Activated naive CD4-positive, alpha-beta T cell treated with anti-CD3 and anti-CD28 coated beads, Interleukin-2, amount 50 U/mL, for 24 hours (primary cell): ENCODE data around the gene ANKRD33B.

Experiments used
- H3K27ac Mint-ChIP-seq: one replicate; pipeline ENCODE4 v1.8.0; 2021; ENCODE audit warnings: mild to moderate bottlenecking, mixed read lengths
- H3K27me3 Mint-ChIP-seq: one replicate; pipeline ENCODE4 v1.8.0; 2021; ENCODE audit warnings: mixed read lengths
- H3K36me3 Mint-ChIP-seq: one replicate; pipeline ENCODE4 v1.8.0; 2021; ENCODE audit warnings: mixed read lengths
- H3K4me1 Mint-ChIP-seq: one replicate; pipeline ENCODE4 v1.8.0; 2021; ENCODE audit warnings: mixed read lengths
- H3K4me3 Mint-ChIP-seq: one replicate; pipeline ENCODE4 v1.8.0; 2021; ENCODE audit warnings: mild to moderate bottlenecking, mixed read lengths
- H3K9me3 Mint-ChIP-seq: one replicate; pipeline ENCODE4 v1.8.0; 2021; ENCODE audit warnings: mixed read lengths

ANKRD33B gene

GRCh38 chr5:10578293-10578665, 14.4 kb downstream of the ANKRD33B start:
- no peaks in the 10 kb centered on the region for H3K27me3 Mint-ChIP-seq
- H3K9me3 Mint-ChIP-seq = no peaks in the 10 kb centered on the region
- H3K4me1 Mint-ChIP-seq = peaks cover 29% of the 10 kb centered on the region
- H3K36me3 Mint-ChIP-seq = peaks cover 2% of the 10 kb centered on the region
- H3K4me3 Mint-ChIP-seq = no peak overlapping the region
- H3K27ac Mint-ChIP-seq = no peak overlapping the region

GRCh38 chr5:10578869-10579268, 15.0 kb downstream of the ANKRD33B start:
- no peak overlapping the region for H3K4me3 Mint-ChIP-seq
- H3K27me3 Mint-ChIP-seq = peaks cover 3% of the 10 kb centered on the region
- peaks cover 3% of the 10 kb centered on the region for H3K36me3 Mint-ChIP-seq
- no peaks in the 10 kb centered on the region for H3K9me3 Mint-ChIP-seq
- peaks cover 32% of the 10 kb centered on the region for H3K4me1 Mint-ChIP-seq
- H3K27ac Mint-ChIP-seq = no peak overlapping the region

GRCh38 chr5:10579536-10580521, 16.0 kb downstream of the ANKRD33B start:
- H3K4me3 Mint-ChIP-seq = no peak overlapping the region
- peaks cover 5% of the 10 kb centered on the region for H3K27me3 Mint-ChIP-seq
- peaks cover 5% of the 10 kb centered on the region for H3K36me3 Mint-ChIP-seq

GRCh38 chr5:10580531-10581423, 16.9 kb downstream of the ANKRD33B start:
- Mint-ChIP-seq H3K27ac (no peak overlapping the region), H3K9me3 (no peaks in the 10 kb centered on the region), H3K4me1 (peaks cover 34% of the 10 kb centered on the region), H3K4me3 (no peak overlapping the region), H3K27me3 (peaks cover 6% of the 10 kb centered on the region), H3K36me3 (peaks cover 6% of the 10 kb centered on the region)

More at GRCh38 chr5:10579536-10580521, 16.0 kb downstream of the ANKRD33B start:
- Mint-ChIP-seq H3K27ac (no peak overlapping the region), H3K9me3 (no peaks in the 10 kb centered on the region), H3K4me1 (peaks cover 34% of the 10 kb centered on the region)

GRCh38 chr5:10581424-10581748, 17.5 kb downstream of the ANKRD33B start:
- Mint-ChIP-seq H3K27ac (peak overlapping the region; percentile 36), H3K4me1 (peaks cover 34% of the 10 kb centered on the region), H3K27me3 (peaks cover 6% of the 10 kb centered on the region), H3K36me3 (peaks cover 6% of the 10 kb centered on the region), H3K9me3 (no peaks in the 10 kb centered on the region), H3K4me3 (no peak overlapping the region)

- Mint-ChIP-seq H3K27me3 (peaks cover 6% of the 10 kb centered on the region), H3K4me1 (peaks cover 34% of the 10 kb centered on the region)
Measured at GRCh38 chr5:10581867-10582511, 18.1 kb downstream of the ANKRD33B start.

GRCh38 chr5:10582512-10582897, 18.6 kb downstream of the ANKRD33B start:
- no peak overlapping the region for H3K27ac Mint-ChIP-seq
- peaks cover 4% of the 10 kb centered on the region for H3K36me3 Mint-ChIP-seq
- H3K9me3 Mint-ChIP-seq = no peaks in the 10 kb centered on the region
- H3K4me3 Mint-ChIP-seq = no peak overlapping the region
- H3K4me1 Mint-ChIP-seq = peaks cover 34% of the 10 kb centered on the region
- H3K27me3 Mint-ChIP-seq = peaks cover 6% of the 10 kb centered on the region

More at GRCh38 chr5:10581867-10582511, 18.1 kb downstream of the ANKRD33B start:
- H3K27ac Mint-ChIP-seq = no peak overlapping the region
- H3K9me3 Mint-ChIP-seq = no peaks in the 10 kb centered on the region
- no peak overlapping the region for H3K4me3 Mint-ChIP-seq
- peaks cover 4% of the 10 kb centered on the region for H3K36me3 Mint-ChIP-seq

GRCh38 chr5:10583663-10584572, 20.0 kb downstream of the ANKRD33B start:
- no peak overlapping the region for H3K4me3 Mint-ChIP-seq

GRCh38 chr5:10584714-10585517, 21.0 kb downstream of the ANKRD33B start:
- H3K4me1 Mint-ChIP-seq = peaks cover 18% of the 10 kb centered on the region
- H3K36me3 Mint-ChIP-seq = peaks cover 6% of the 10 kb centered on the region
- H3K27ac Mint-ChIP-seq = no peak overlapping the region
- H3K9me3 Mint-ChIP-seq = peaks cover 9% of the 10 kb centered on the region
- peaks cover 8% of the 10 kb centered on the region for H3K27me3 Mint-ChIP-seq
- no peak overlapping the region for H3K4me3 Mint-ChIP-seq

More at GRCh38 chr5:10583663-10584572, 20.0 kb downstream of the ANKRD33B start:
- H3K36me3 Mint-ChIP-seq = peaks cover 4% of the 10 kb centered on the region
- H3K9me3 Mint-ChIP-seq = no peaks in the 10 kb centered on the region
- H3K4me1 Mint-ChIP-seq = peaks cover 28% of the 10 kb centered on the region
- peaks cover 6% of the 10 kb centered on the region for H3K27me3 Mint-ChIP-seq
- peak overlapping the region; percentile 19 for H3K27ac Mint-ChIP-seq

GRCh38 chr5:10585518-10585915, 21.6 kb downstream of the ANKRD33B start:
- Mint-ChIP-seq H3K4me3 (no peak overlapping the region), H3K27ac (no peak overlapping the region), H3K27me3 (peaks cover 8% of the 10 kb centered on the region), H3K4me1 (peaks cover 15% of the 10 kb centered on the region), H3K36me3 (peaks cover 6% of the 10 kb centered on the region), H3K9me3 (peaks cover 9% of the 10 kb centered on the region)

GRCh38 chr5:10586008-10586407, 22.1 kb downstream of the ANKRD33B start:
- Mint-ChIP-seq H3K36me3 (peaks cover 6% of the 10 kb centered on the region), H3K4me3 (no peak overlapping the region), H3K27me3 (peaks cover 8% of the 10 kb centered on the region), H3K9me3 (peaks cover 9% of the 10 kb centered on the region), H3K27ac (no peak overlapping the region), H3K4me1 (peaks cover 10% of the 10 kb centered on the region)

- Mint-ChIP-seq H3K27me3 (peaks cover 8% of the 10 kb centered on the region), H3K9me3 (peaks cover 9% of the 10 kb centered on the region), H3K4me3 (no peak overlapping the region), H3K4me1 (peaks cover 5% of the 10 kb centered on the region), H3K36me3 (peaks cover 6% of the 10 kb centered on the region), H3K27ac (no peak overlapping the region)
Measured at GRCh38 chr5:10586555-10586954, 22.7 kb downstream of the ANKRD33B start.

GRCh38 chr5:10588109-10588775, 24.4 kb downstream of the ANKRD33B start:
- H3K9me3 Mint-ChIP-seq = peaks cover 9% of the 10 kb centered on the region
- no peak overlapping the region for H3K4me3 Mint-ChIP-seq
- H3K4me1 Mint-ChIP-seq = peaks cover 5% of the 10 kb centered on the region
- H3K36me3 Mint-ChIP-seq = peaks cover 6% of the 10 kb centered on the region
- H3K27ac Mint-ChIP-seq = no peak overlapping the region
- peaks cover 8% of the 10 kb centered on the region for H3K27me3 Mint-ChIP-seq
